SK-N-SH (cell line): ENCODE measurements around the gene PTPN4. TPM values are rescaled to one million over a fixed set of nuclear protein-coding genes. Genes with fewer than 3 reads are reported as not detected.

Source experiments
- CTCF ChIA-PET: fragments of 300-600, 350-600 bp; formaldehyde crosslinking; extraction: SDS; loops from one replicate; lab custom pipeline; 2021; lab: Yijun Ruan, JAX
- POLR2A ChIA-PET: fragments of 350-600 bp; sonication (Branson Sonifier 250); formaldehyde crosslinking; extraction: SDS; loops from one replicate; lab custom pipeline; 2020; ENCODE audit warnings: antibody characterized with exemption, inconsistent platforms; lab: Yijun Ruan, JAX
- DNase-seq: peaks from one replicate; pipeline ENCODE4 v3.0.0; 2012
- H2AFZ ChIP-seq: fragments of 200-600 bp; sonication (generic); 2 replicates; pipeline ENCODE4 v1.8.1; 2016; ENCODE audit warnings: antibody characterized with exemption, mild to moderate bottlenecking, low read depth
- H3F3A ChIP-seq: fragments of 200-600 bp; sonication (generic); replicated peaks from 2 replicates; pipeline ENCODE3; 2016; ENCODE audit warnings: antibody characterized with exemption, mild to moderate bottlenecking; ENCODE audit not compliant: insufficient read depth
- H3K27ac ChIP-seq, 2 experiments: fragments of 200-500 bp in 1 of 2; fragments of 200-600 bp in 1 of 2; sonication (Bioruptor generic) in 1 of 2; sonication (generic), shearing (Covaris generic) in 1 of 2; 2 replicates each; pipeline versions ENCODE4 v1.5.1 to v1.6.1; 2014 to 2016; ENCODE audit warnings: low read depth in 2 of 2, inconsistent platforms in 1 of 2, low read length in 1 of 2, mild to moderate bottlenecking in 1 of 2, mixed read lengths in 1 of 2
- H3K27me3 ChIP-seq: fragments of 200-600 bp; sonication (generic), shearing (Covaris generic); 2 replicates; pipeline ENCODE4 v1.6.1; 2016; ENCODE audit warnings: mixed run types; ENCODE audit not compliant: insufficient read depth
- H3K36me3 ChIP-seq, 2 experiments: fragments of 200-500 bp in 1 of 2; fragments of 200-600 bp in 1 of 2; sonication (Bioruptor generic) in 1 of 2; sonication (generic) in 1 of 2; replicated peaks in 1 of 2; 2 replicates each; pipeline versions ENCODE3 to v1.5.1; 2014 to 2016; ENCODE audit warnings: low read length in 1 of 2, mild to moderate bottlenecking in 1 of 2; ENCODE audit not compliant: insufficient read depth in 2 of 2, control insufficient read depth in 1 of 2
- H3K4me1 ChIP-seq, 2 experiments: fragments of 200-500 bp in 1 of 2; fragments of 200-600 bp in 1 of 2; sonication (Bioruptor generic) in 1 of 2; sonication (generic), shearing (Covaris generic) in 1 of 2; 2 replicates each; pipeline versions ENCODE4 v1.5.1 to v1.6.1; 2014 to 2016; ENCODE audit warnings: low read depth in 1 of 2, low read length in 1 of 2, mixed run types in 1 of 2; ENCODE audit not compliant: insufficient read depth in 2 of 2, control insufficient read depth in 1 of 2
- H3K4me2 ChIP-seq: fragments of 200-600 bp; sonication (generic), shearing (Covaris generic); 2 replicates; pipeline ENCODE4 v1.6.1; 2017; ENCODE audit warnings: mixed run types
- H3K4me3 ChIP-seq, 2 experiments: fragments of 200-500 bp in 1 of 2; fragments of 200-600 bp in 1 of 2; sonication (Bioruptor generic) in 1 of 2; sonication (generic), shearing (Covaris generic) in 1 of 2; 2 replicates each; pipeline versions ENCODE4 v1.5.1 to v1.8.1; 2014 to 2016; ENCODE audit warnings: low read depth in 2 of 2, inconsistent platforms in 1 of 2, low read length in 1 of 2, mild to moderate bottlenecking in 1 of 2, mixed read lengths in 1 of 2, moderate library complexity in 1 of 2
- H3K79me2 ChIP-seq: fragments of 200-600 bp; sonication (generic); 2 replicates; pipeline ENCODE4 v1.8.1; 2017; ENCODE audit warnings: mild to moderate bottlenecking; ENCODE audit not compliant: insufficient read depth
- H3K9ac ChIP-seq: fragments of 200-600 bp; sonication (generic); 2 replicates; pipeline ENCODE4 v1.6.1; 2017; ENCODE audit warnings: mixed run types
- H3K9me2 ChIP-seq: fragments of 200-600 bp; sonication (generic); 2 replicates; pipeline ENCODE4 v1.6.1; 2017; ENCODE audit warnings: mixed run types
- H3K9me3 ChIP-seq: fragments of 200-600 bp; sonication (generic); 2 replicates; pipeline ENCODE4 v1.6.1; 2017; ENCODE audit warnings: mixed run types, mild to moderate bottlenecking, moderate library complexity
- H4K20me1 ChIP-seq: fragments of 200-600 bp; sonication (generic); 2 replicates; pipeline ENCODE4 v1.6.1; 2017; ENCODE audit warnings: mild to moderate bottlenecking, mixed run types; ENCODE audit not compliant: insufficient read depth
- ELF1 ChIP-seq: IDR thresholded peaks from 2 replicates; pipeline ENCODE4 v1.4.0; 2012
- EP300 ChIP-seq, 2 experiments: IDR thresholded peaks; 2 replicates each; pipeline versions ENCODE4 v1.4.0 to v1.6.1; 2012; ENCODE audit warnings: borderline replicate concordance in 1 of 2, low read depth in 1 of 2, low read length in 1 of 2
- EZH2phosphoT487 ChIP-seq: fragments of 200-600 bp; sonication (generic); IDR thresholded peaks from 2 replicates; pipeline ENCODE4 v1.6.1; 2017; ENCODE audit warnings: low read depth, mixed run types, mild to moderate bottlenecking, antibody characterized with exemption, moderate library complexity, borderline replicate concordance
- GABPA ChIP-seq: IDR thresholded peaks from 2 replicates; pipeline ENCODE4 v1.4.0; 2012; ENCODE audit warnings: low read depth, mild to moderate bottlenecking
- JUND ChIP-seq: IDR thresholded peaks from 2 replicates; pipeline ENCODE4 v1.4.0; 2012
- MXI1 ChIP-seq: IDR thresholded peaks from 2 replicates; pipeline ENCODE4 v1.6.1; 2012; ENCODE audit warnings: mild to moderate bottlenecking, low read depth, low read length, improper control_type of control experiment
- NFIC ChIP-seq: IDR thresholded peaks from 2 replicates; pipeline ENCODE4 v1.4.0; 2012; ENCODE audit warnings: borderline replicate concordance
- NRF1 ChIP-seq: IDR thresholded peaks from 2 replicates; pipeline ENCODE4 v1.6.1; 2012; ENCODE audit warnings: low read depth, mild to moderate bottlenecking, low read length
- PBX3 ChIP-seq: IDR thresholded peaks from 2 replicates; pipeline ENCODE4; 2012
- POLR2AphosphoS5 ChIP-seq: IDR thresholded peaks from 2 replicates; pipeline ENCODE4 v1.6.1; 2012; ENCODE audit warnings: low read depth, low read length
- RCOR1 ChIP-seq: fragments of 150-350 bp; IDR thresholded peaks from 2 replicates; pipeline ENCODE4 v1.6.1; 2017; ENCODE audit warnings: antibody characterized with exemption, low read length
- RFX5 ChIP-seq: IDR thresholded peaks from 2 replicates; pipeline ENCODE4 v1.6.1; 2012; ENCODE audit warnings: mild to moderate bottlenecking, improper control_type of control experiment, low read length
- RXRA ChIP-seq: IDR thresholded peaks from 2 replicates; pipeline ENCODE4 v1.4.0; 2012; ENCODE audit warnings: low read depth, mild to moderate bottlenecking, borderline replicate concordance
- SIN3A ChIP-seq: IDR thresholded peaks from 2 replicates; pipeline ENCODE4 v1.6.1; 2012; ENCODE audit warnings: low read depth, mild to moderate bottlenecking, low read length, moderate library complexity, borderline replicate concordance
- SMC3 ChIP-seq: IDR thresholded peaks from 2 replicates; pipeline ENCODE4 v1.6.1; 2012; ENCODE audit warnings: low read depth, low read length, improper control_type of control experiment
- TAF1 ChIP-seq: IDR thresholded peaks from 2 replicates; pipeline ENCODE4 v1.6.1; 2012; ENCODE audit warnings: low read depth, mild to moderate bottlenecking, low read length, moderate library complexity, borderline replicate concordance
- TEAD4 ChIP-seq: IDR thresholded peaks from 2 replicates; pipeline ENCODE4 v1.4.0; 2012; ENCODE audit warnings: mild to moderate bottlenecking, borderline replicate concordance; ENCODE audit not compliant: insufficient read depth
- USF1 ChIP-seq: IDR thresholded peaks from 2 replicates; pipeline ENCODE4 v1.4.0; 2012; ENCODE audit warnings: low read depth, borderline replicate concordance
- USF2 ChIP-seq: fragments of 150-350 bp; IDR thresholded peaks from 2 replicates; pipeline ENCODE4 v1.6.1; 2017; ENCODE audit warnings: antibody characterized with exemption, low read length, low read depth, borderline replicate concordance
- YY1 ChIP-seq: IDR thresholded peaks from 2 replicates; pipeline ENCODE4 v1.4.0; 2012; ENCODE audit warnings: low read depth, mild to moderate bottlenecking
- WGBS: methylation state at CpG from one replicate; pipeline ENCODE4 v1.1.6; 2017; ENCODE audit warnings: low lambda C conversion rate; 5-methylcytosine and 5-hydroxymethylcytosine counted together
- polyA plus RNA-seq, 3 experiments: library from polyadenylated mRNA; depleted of rRNA; stranded (reverse); fragments of >200 nt; gene quantifications; 2 replicates each; pipeline ENCODE4 v1.2.3, GENCODE V29; 2012
- TF ChIP-seq, protein P1 (sequence below): fragments of 150-350 bp; IDR thresholded peaks from 2 replicates; pipeline ENCODE4 v1.6.1; 2016; ENCODE audit warnings: mild to moderate bottlenecking, low read depth, low read length
- TF ChIP-seq, protein P2 (sequence below): IDR thresholded peaks from 2 replicates; pipeline ENCODE4 v1.6.1; 2012; ENCODE audit warnings: mild to moderate bottlenecking, low read depth, low read length, moderate library complexity

PTPN4 gene
- polyA plus RNA-seq, 1 of the 3 experiments (the other 2 are of a cell fraction): 6.2 TPM

- H3K9me3 ChIP-seq: no peaks in the 10 kb centered on the region
- H3K79me2 ChIP-seq: no peaks in the 10 kb centered on the region
- WGBS: 85% methylated on average over 1 of the region's 1 CpG
- H3K4me2 ChIP-seq: no peak overlapping the region
- no peaks in the 10 kb centered on the region for H3F3A ChIP-seq
- H2AFZ ChIP-seq: no peak overlapping the region
- H3K27ac ChIP-seq: no peak overlapping the region
- CTCF ChIA-PET: no interaction called here
- no peaks in the 10 kb centered on the region for H3K27me3 ChIP-seq
- no peak overlapping the region for H3K4me3 ChIP-seq
- H3K36me3 ChIP-seq: no peaks in the 10 kb centered on the region
- no peaks in the 10 kb centered on the region for H4K20me1 ChIP-seq
- no peaks in the 10 kb centered on the region for H3K9me2 ChIP-seq
- DNase-seq: no peak
- no peaks in the 10 kb centered on the region for H3K4me1 ChIP-seq
- no peak overlapping the region for H3K9ac ChIP-seq
- TF ChIP-seq SIN3A: no peak
- no peak for TF ChIP-seq YY1
- TF ChIP-seq EP300 (IDR thresholded peaks at IDR 0.05; ENCODE audit: borderline replicate concordance in 1 of 2, low read depth in 1 of 2, low read length in 1 of 2): no peak
- no peak for TF ChIP-seq PBX3
- no peak for TF ChIP-seq USF2
- TF ChIP-seq TAF1: no peak
- TF ChIP-seq EZH2phosphoT487: no peak
- TF ChIP-seq RCOR1: no peak
- TF ChIP-seq NFIC: no peak
- no peak for TF ChIP-seq GABPA
- no peak for TF ChIP-seq USF1
- no peak for TF ChIP-seq SMC3
- POLR2A ChIA-PET: no interaction called here
Observed at GRCh38 chr2:120001471-120001870, 241.7 kb downstream of the PTPN4 start.

DNA sequence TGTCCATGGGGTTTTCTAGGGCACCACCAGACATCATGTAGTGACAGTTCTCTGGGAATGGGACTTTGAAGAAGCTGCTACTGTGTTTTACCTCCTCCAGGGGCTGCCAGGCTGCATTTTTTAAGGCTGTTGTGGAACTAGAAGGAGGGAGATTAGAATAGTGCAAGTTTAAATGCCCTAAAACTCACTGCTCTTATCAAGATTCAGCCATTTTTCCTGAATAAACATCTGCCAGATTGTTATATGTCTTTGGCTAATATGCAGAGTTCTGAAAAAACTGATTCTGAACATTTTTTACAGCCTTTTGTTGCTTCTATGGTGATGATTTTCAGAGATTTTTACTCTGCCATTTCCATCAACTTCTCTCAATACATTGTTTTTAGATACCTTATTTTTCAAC, 244.5 kb downstream of the PTPN4 start:
- no peak overlapping the region for H3K4me2 ChIP-seq
- no peak for TF ChIP-seq RXRA
- TF ChIP-seq RFX5: no peak
- no peak for TF ChIP-seq TAF1
- TF ChIP-seq, protein P1, sequence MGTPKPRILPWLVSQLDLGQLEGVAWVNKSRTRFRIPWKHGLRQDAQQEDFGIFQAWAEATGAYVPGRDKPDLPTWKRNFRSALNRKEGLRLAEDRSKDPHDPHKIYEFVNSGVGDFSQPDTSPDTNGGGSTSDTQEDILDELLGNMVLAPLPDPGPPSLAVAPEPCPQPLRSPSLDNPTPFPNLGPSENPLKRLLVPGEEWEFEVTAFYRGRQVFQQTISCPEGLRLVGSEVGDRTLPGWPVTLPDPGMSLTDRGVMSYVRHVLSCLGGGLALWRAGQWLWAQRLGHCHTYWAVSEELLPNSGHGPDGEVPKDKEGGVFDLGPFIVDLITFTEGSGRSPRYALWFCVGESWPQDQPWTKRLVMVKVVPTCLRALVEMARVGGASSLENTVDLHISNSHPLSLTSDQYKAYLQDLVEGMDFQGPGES: no peak
- no peak for TF ChIP-seq EP300 (IDR thresholded peaks at IDR 0.05; ENCODE audit: borderline replicate concordance in 1 of 2, low read depth in 1 of 2, low read length in 1 of 2)
- no peak for TF ChIP-seq JUND
- no peak for TF ChIP-seq NRF1
- no peak for TF ChIP-seq TEAD4
- TF ChIP-seq MXI1: no peak
- TF ChIP-seq, protein P2, sequence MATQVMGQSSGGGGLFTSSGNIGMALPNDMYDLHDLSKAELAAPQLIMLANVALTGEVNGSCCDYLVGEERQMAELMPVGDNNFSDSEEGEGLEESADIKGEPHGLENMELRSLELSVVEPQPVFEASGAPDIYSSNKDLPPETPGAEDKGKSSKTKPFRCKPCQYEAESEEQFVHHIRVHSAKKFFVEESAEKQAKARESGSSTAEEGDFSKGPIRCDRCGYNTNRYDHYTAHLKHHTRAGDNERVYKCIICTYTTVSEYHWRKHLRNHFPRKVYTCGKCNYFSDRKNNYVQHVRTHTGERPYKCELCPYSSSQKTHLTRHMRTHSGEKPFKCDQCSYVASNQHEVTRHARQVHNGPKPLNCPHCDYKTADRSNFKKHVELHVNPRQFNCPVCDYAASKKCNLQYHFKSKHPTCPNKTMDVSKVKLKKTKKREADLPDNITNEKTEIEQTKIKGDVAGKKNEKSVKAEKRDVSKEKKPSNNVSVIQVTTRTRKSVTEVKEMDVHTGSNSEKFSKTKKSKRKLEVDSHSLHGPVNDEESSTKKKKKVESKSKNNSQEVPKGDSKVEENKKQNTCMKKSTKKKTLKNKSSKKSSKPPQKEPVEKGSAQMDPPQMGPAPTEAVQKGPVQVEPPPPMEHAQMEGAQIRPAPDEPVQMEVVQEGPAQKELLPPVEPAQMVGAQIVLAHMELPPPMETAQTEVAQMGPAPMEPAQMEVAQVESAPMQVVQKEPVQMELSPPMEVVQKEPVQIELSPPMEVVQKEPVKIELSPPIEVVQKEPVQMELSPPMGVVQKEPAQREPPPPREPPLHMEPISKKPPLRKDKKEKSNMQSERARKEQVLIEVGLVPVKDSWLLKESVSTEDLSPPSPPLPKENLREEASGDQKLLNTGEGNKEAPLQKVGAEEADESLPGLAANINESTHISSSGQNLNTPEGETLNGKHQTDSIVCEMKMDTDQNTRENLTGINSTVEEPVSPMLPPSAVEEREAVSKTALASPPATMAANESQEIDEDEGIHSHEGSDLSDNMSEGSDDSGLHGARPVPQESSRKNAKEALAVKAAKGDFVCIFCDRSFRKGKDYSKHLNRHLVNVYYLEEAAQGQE: no peak
- TF ChIP-seq POLR2AphosphoS5: no peak
- no peak for TF ChIP-seq ELF1

More for the DNA sequence above, 244.5 kb downstream of the PTPN4 start:
- H4K20me1 ChIP-seq: no peaks in the 10 kb centered on the region
- no peak overlapping the region for H3K27ac ChIP-seq
- ChIA-PET CTCF (interaction anchor here (0.7 to 1.8 kb wide), 3 partner anchors 171 to 301 kb away, joined by 3 to 5 read pairs (median 4); no protein-coding TSS in a partner anchor), POLR2A (interaction anchor here (1.3 kb wide), 1 partner anchor 8 kb away, joined by 6 read pairs; the partner anchor contains the start of gene EPB41L5)
- H2AFZ ChIP-seq: no peak overlapping the region
- H3K9ac ChIP-seq: no peak overlapping the region
- H3K9me3 ChIP-seq: no peaks in the 10 kb centered on the region
- H3K4me3 ChIP-seq: no peak overlapping the region
- DNase-seq: no peak
- H3K36me3 ChIP-seq: no peaks in the 10 kb centered on the region
- H3K79me2 ChIP-seq: no peaks in the 10 kb centered on the region
- H3K27me3 ChIP-seq: no peaks in the 10 kb centered on the region
- no peaks in the 10 kb centered on the region for H3F3A ChIP-seq
- H3K4me1 ChIP-seq: no peaks in the 10 kb centered on the region
- H3K9me2 ChIP-seq: no peaks in the 10 kb centered on the region
